GM21576 (cell line): ENCODE results near the gene TIGD1.
"Not testable (repeated sequence)": the region's sequence is repeated elsewhere in the genome, so short reads cannot be mapped to it uniquely, and the experiment has no call there.

ENCODE experiments used
- ATAC-seq: cut with Tn5 transposase; IDR thresholded peaks from one replicate; pipeline ENCODE4 v1.9.1; 2021; ENCODE audit warnings: mild to moderate bottlenecking, moderate library complexity; ENCODE audit not compliant: unreplicated experiment

TIGD1 gene

DNA sequence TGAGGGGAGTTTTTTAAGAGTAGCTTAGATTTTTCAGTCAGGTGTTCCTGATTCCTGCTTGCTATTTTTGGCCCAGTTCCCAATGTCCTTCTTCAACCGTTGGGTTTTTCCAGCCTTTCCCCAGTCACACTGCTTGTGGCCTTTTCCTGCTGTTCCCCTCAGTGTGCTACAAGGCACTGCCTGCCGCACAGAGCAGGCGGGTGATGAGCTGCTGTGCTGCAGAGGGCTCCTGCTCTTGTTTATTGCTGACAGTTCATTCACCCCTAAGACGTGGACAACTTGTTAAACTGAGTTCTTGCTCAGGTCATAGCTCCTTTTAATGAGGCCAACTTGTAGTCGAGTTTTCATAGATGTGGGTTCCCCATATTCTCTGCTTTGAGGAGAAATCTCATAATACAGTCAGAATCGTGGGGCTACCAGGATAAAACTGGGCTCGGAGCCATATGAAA lies 20.7 kb upstream of the TIGD1 start:
- no peak for ATAC-seq

DNA sequence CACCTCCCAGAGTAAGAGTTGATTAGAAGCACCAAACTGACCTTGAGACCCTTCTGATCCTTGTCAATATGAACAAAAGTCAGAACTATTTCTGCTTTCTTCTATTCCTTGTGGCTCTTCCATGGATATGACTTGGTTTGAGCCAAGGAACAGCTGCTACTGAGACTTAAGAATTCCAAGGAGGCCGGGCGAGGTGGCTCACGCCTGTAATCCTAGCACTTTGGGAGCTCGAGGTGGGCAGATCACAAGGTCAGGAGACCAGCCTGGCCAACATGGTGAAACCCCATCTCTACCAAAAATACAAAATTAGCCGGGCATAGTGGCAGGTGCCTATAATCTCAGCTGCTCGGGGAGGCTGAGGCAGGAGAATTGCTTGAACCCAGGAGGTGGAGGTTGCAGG lies 20.1 kb upstream of the TIGD1 start:
- ATAC-seq = not testable (repeated sequence)

DNA sequence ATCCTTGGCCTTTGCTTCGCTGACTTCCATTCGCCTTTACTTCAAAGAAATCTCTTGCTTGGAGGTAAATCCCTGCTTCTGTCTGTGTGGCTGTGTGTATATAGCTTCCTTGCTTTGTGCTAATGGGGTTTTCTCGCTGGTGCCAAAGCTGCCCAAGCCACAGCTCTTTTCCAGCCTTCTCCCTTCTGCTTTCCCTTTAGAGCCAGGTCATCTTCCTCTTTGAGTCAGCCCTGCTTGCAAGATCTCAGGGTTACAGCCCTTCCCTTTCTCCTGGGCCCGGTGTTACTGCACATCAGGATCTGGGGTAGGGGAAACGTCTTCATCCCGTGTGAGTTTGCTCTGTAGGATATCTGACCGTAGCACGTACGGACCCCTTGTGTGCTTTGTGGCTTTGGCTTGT lies 19.2 kb upstream of the TIGD1 start:
- no peak for ATAC-seq

DNA sequence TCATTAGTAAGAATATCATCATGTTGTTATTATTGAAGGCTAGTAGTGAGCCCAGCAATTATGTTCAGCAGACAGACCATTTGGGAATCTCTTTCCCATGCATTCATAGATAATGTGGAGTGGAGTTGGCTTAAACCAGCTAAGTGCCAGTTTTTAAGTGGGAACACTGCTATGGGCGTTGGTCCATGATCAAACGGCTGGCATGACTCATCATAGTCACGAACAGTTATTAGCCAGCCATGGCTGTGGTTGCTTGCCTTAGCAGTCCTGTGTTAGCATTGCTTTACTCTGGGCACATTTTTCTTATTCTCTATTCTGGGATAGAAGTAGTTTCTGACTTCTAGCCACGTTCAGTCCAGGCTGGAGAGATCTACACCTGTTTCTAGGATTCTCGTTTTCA lies 17.8 kb upstream of the TIGD1 start:
- no peak for ATAC-seq

DNA sequence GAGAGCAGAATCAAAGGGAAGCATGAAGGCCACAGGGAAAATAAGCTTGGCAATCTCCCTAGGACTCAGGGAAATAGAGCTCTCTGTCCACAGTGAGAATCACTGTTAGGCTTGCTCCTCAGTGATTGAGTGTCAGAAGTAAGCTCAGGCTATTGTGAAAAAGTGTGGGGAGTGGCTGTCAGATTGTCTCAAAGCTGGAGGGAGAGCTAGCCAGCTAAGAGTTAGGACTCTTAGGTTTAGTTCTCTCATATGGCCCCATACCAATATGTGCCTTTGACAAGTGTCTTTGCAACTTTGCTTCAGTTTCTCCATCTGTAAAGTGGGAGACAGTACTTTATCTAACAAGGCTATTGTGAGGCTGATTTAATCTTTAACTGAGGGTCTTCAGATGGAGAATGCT lies 17.4 kb upstream of the TIGD1 start:
- no peak for ATAC-seq

DNA sequence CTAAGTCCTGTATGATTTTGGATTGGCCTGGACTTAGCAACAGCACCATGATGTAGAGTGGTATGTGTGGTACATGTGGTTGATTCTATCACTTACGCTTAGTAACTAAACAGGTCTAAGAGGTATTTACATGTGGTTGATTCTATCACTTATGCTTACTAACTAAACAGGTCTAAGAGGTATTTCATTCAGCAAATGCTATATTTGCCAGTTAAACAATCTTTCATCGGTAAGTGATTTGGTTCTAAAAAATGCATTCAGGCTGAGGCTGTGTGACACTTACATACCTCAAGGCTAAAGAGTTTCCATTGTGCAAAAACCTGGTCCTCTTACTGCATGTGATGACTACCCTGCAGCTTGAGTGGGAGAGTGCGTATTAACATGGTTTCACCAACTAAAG lies 13.2 kb upstream of the TIGD1 start:
- no peak for ATAC-seq

DNA sequence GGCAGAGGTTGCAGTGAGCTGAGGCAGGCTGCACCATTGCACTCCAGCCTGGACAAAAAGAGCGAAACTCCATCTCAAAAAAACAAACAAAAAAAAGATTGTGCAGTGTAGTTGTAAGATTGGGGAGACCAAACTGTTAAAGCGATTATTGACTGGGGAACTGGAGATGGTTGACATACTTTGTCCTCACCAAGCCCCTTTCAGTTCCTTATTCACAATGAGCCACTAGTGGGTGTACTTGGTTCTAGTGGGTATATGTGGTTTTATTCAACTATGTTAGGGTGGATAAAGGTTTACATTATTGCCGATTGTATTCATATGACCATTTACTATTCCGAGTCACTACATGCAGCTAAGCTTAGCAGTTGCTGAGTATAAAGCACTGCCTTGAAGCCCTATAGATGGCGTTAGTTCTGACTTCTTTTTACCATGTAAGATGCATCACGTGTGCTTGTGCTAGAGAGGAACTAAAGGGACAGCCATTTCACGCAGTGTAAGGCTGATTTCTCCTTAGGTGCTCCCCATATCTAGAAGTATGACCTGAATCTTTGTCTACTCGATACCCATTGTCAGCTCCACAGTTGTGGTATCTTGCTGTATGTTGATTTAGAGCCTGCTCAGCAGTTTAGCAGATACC lies 12.3 kb upstream of the TIGD1 start:
- no peak for ATAC-seq

DNA sequence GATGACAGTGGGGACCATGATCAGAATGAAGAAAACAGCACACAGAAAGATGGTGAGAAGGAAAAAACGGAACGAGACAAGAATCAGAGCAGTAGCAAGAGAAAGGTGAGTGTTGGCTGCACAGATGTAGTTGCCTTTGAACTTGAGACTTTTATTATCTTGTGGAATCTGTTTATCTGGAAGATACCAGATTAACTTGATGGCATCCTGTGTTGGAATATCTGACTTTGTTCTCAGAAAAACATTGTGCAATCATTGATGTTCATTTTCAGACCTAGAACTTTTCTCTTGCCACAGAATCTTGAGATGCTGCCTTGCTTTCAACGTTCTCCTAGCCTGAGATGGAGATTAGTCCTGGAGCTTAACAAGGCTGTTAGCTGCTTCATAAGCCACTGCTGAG lies 6.1 kb upstream of the TIGD1 start:
- no peak for ATAC-seq

DNA sequence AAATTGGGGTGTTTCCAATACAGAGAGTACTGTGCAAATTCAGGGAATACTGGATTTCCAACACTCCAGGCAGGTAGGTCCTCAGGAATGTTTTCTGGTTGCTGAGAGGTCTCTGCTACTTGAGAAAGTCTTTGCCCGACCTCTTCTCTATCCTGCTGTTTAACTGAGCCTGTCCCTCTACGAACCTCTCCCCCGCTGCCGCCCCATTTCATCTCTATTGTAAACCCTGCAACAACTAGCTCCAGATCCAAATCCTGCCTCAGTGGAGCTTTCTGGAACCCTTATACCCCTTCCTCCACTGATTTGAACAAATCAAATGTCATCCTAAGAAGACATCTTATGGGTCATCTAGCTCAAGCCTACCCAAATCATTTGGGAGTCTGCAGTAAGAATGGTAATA lies 1.4 kb upstream of the TIGD1 start:
- no peak for ATAC-seq

DNA sequence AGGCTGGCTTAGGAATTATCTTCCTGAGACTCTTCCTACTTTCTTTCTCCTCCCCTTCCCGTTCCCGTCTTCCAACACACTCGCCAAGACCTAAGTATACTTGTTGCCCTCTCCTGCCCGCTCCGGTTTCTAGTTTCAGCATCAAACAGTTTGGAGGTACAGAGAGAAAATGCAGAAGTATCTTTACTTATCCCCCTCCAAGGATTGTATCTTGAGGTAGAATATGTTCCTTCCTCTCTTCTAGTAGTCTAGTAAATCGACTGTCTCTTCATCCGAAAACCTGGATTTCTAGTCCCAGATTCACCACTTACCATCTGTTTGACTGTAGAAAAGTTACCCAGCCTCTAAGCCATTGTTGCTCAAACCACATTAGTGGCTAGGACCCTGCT lies 887 bp upstream of the TIGD1 start:
- no peak for ATAC-seq

DNA sequence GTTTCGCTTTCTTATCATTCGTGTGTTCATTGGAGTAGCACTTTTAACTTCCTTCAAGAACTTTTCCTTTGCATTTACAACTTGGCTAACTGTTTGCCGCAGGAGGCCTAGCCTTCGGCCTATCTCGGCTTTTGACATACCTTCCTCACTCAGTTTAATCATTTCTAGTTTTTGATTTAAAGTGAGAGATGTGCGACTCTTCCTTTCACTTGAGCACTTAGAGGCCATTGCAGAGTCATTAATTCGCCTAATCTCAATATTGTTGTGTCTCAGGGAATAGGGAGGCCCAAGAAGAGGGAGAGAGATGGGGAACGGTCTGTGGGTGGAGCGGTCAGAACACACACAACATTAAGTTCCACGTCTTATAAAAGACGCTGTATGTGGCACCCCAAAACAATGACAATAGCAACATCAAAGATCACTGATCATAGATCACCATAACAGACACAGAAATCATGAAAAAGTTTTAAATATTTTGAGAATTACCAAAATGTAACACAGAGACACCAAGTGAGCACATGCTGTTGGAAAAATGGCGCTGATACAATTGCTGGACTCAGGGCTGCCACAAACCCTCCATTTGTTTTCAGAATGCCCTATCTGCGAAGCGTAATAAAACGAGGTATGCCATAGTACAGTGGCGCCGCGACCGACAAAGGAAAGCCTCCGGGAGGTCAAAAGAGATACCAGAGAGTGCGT lies 553 bp downstream of the TIGD1 start:
- ATAC-seq = no peak

DNA sequence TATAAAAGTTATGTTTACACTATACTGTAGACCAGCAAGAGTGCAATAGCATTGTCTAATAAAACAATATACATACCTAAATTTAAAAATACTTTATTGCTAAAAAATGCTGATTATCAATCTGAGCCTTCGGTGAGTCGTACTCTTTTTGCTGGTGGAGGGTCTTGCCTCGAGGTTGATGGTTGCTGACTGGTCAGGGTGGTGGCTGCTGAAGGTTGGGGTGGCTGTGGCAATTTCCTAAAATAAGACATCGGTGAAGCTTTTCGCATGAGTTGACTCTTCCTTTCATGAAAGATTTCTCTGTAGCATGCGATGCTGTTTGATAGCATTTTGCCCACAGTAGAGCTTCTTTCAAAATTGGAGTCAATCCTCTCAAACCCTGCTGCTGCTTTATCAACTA lies 2.4 kb downstream of the TIGD1 start:
- ATAC-seq = no peak

DNA sequence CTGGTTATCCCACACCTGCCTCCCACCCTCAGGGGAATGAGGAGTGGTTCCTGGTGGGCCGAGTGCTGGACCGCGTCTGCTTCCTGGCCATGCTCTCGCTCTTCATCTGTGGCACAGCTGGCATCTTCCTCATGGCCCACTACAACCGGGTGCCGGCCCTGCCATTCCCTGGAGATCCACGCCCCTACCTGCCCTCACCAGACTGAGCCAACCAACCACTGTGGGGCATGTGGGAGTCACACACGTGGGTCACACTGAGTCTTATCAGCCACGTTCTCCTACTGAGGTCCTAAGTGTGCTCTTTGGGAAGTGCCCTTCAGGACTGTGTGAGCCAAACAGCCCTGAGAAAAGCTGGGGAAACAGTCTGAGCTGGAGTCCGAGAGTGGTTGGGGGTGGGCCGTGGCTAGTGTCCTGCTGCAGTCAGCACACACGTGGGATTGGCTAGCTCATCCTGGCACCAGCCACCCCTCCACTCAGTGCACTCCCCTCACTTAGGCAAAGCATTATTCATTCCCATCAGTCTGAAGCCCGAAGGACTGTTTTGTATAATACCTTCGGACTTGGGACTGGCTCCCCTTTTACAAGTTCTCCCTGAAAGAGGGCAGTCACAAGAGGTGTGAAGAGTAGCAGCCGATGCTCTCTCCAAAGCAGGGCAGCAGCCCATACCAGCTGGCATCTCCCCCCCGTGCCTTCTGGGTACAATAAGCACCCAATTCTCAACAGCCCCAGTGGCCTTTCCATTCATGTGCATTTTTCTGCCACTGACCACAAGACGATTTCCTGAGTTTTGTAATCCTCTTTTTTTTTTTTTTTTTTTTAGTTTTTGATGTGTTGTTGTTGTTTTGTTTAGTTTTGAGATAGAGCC lies 4.6 kb downstream of the TIGD1 start:
- no peak for ATAC-seq

DNA sequence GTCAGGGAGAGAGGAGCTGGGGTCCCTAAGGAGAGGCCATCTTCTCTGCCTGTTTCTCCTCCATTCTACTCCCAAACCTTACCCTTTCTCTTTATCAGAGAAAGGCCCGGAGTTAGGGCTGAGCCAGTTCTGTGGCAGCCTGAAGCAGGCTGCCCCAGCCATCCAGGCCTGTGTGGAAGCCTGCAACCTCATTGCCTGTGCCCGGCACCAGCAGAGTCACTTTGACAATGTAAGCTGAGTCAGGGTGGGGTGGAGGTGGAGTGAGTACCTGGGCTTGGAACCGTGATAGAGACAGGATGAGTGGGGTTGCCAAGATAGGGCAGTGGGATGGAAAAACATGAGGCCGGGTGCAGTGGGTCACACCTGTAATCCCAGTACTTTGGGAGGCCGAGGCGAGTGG lies 5.7 kb downstream of the TIGD1 start:
- ATAC-seq = no peak

DNA sequence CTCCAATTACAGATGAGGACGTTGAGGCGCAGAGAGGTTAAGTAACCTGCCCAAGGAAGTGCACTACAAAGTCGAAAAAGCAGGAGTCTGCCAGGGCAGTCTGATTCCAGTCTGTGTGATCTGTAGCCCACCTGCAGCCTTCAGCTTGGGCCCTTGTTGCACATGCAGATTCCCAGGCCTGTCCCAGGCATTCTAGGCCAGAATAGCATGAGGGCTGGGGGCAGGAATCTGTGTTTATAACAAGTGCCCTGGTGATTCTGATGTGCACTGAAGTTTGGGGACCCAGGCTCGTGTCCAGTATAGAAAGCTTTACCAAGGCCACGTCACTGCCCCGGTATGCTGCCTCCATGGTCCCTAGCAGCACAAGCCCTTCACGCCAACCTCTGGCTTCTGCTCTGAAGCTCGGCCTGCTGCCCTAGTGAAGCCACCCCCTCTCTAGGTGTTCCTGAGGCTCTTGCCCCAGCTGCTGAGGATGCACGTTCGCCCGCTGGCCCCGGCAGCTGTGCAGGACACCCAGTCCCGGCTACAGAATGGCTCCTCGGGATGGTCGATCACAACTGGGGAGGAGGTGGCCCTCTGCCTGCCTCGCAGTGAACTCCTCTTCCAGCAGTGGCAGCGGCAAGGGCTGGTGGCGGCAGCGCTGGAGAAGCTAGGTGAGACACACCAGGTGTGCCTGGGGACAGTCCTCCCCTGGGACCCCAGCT lies 6.3 kb downstream of the TIGD1 start:
- ATAC-seq = no peak

DNA sequence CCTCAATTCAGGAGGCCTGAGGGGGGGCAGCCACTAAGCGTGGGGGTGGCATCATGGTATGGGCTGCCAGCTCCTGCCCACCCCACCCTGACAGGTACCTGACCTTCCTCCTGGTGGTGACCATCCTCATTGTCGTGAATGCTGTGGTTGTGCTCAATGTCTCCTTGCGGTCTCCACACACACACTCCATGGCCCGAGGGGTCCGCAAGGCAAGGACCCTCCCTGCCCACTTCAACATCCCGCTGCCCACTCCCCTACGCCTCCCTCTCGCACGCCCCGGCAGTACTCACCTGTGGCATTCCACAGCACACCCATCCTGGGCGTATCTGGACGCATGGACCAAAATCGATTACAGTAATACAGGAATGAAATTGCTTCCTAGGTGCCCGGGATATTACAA lies 6.9 kb downstream of the TIGD1 start:
- ATAC-seq = no peak

DNA sequence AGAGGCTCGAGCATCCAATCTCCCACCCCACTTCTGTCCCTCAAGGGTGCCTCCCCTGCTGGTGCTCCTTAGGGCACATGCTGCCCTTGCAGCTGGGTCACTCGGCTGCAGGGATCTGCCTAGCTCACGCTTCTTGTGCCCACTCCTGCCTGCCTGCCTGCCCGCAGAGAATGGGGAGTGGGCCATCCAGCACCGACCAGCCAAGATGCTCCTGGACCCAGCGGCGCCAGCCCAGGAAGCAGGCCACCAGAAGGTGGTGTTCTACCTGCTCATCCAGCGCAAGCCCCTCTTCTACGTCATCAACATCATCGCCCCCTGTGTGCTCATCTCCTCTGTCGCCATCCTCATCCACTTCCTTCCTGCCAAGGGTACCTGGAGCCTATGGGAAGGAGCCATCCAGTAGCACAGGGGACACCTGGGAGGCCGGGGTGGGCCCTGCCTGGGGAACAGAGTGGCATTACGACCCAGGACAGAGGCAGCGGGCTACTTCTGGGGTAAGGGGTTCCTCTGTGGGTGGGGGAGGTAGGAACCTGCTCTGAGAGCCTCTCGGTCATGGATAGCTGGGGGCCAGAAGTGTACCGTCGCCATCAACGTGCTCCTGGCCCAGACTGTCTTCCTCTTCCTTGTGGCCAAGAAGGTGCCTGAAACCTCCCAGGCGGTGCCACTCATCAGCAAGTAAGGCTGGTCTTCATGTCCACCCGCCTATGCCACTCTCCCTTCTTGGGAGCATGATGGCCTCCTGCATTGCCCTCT lies 7.5 kb downstream of the TIGD1 start:
- no peak for ATAC-seq

DNA sequence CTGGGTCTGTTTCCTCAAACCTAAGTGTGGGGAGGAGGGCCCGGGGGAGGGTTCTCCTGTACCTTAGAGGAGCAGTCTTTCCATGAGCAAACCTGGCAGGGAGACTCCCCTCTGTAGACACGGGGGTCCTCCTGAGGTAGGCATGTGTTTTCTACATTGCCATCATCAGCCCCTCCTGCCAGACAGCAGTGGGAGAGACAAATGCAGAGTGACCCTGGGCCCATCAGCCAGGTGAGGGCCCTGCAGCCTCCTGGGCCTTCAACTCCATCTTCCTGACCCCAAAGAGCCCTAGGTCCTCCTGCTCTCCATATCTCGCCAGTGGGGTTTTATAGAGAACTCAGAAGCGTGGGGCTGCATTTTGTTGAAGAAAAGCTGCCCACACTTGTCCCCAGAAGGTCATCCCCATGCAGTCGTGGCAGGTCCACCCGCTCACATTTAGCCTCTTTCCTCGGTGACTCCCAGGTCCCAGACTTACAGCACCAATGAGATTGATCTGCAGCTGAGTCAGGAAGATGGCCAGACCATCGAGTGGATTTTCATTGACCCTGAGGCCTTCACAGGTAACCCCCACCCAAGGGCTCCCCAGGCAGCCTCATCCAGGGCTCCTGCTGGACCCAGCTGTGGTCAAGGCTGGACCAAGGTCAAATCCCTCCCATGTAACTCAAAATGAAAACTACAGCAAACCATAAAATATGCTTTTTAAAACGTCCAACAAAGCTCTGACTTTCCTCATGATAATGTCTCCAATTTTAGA lies 8.2 kb downstream of the TIGD1 start:
- no peak for ATAC-seq

DNA sequence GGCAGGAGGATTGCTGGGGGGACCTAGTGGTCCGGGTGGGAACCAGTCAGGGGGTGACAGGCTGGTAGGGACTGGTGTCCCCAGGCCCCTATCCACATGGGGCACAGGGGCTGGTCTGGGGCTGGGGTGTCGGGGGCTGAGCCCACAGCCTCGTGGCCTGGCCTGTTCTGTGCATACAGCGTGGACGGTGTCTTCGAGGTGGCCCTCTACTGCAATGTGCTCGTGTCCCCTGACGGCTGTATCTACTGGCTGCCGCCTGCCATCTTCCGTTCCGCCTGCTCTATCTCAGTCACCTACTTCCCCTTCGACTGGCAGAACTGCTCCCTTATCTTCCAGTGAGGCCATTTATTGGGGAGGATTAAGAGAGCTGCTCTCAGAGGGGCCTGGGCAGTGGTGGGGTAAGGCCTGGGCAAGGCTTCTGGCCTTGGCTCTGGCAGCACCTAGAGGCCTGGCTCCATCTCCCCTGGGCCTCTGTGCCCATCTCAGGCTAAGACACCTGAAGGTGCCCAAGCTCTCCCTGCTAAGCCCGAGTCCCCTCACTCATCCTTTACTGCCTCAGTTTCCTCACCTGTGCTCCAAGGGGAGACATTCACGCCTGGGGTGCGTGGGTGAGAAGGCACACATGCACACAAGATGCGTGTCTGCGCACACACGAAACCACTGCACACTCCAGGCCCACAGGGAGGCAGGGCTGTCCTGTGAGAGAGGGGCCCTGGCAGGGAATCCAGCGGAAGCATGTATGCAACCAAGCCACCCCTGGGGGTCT lies 9.0 kb downstream of the TIGD1 start:
- no peak for ATAC-seq
